Cardiac fibroblast (primary cell): ENCODE data around the gene MMP24.

Source experiments
- DNase-seq, 2 donors: peaks; one replicate each; pipeline versions ENCODE4 v3.0.0 to v3.0.0-alpha.2; 2010; ENCODE audit warnings: low read depth in 2 of 2
- H3K4me3 ChIP-seq, 2 donors: replicated peaks in 1 of 2; 1 replicate in 1 of 2; 2 replicates in 1 of 2; pipeline ENCODE4 v1.5.1; 2011; ENCODE audit warnings: low read depth in 2 of 2, low read length in 2 of 2, mild to moderate bottlenecking in 2 of 2, moderate library complexity in 1 of 2
- CTCF ChIP-seq: IDR thresholded peaks from one replicate; pipeline ENCODE4 v1.5.1; 2011; ENCODE audit warnings: low read depth, mild to moderate bottlenecking, low read length, inconsistent platforms

MMP24 gene

GRCh38 chr20:35319871-35320197 is 93.3 kb downstream of the MMP24 start:
- DNase-seq: peak in 1 of 2 donors; percentile 73
- no peak for TF ChIP-seq CTCF
- no peak overlapping the region for H3K4me3 ChIP-seq

GRCh38 chr20:35320396-35321126 is 94.1 kb downstream of the MMP24 start:
- peak in 1 of 2 donors; percentile 84 for DNase-seq
- no peak overlapping the region for H3K4me3 ChIP-seq

GRCh38 chr20:35325401-35325800 is 98.9 kb downstream of the MMP24 start:
- DNase-seq: no peak

More at GRCh38 chr20:35320396-35321126, 94.1 kb downstream of the MMP24 start:
- TF ChIP-seq CTCF: no peak

GRCh38 chr20:35326021-35326739 is 99.7 kb downstream of the MMP24 start:
- no peak for DNase-seq
- TF ChIP-seq CTCF: no peak
- no peak overlapping the region for H3K4me3 ChIP-seq

More at GRCh38 chr20:35325401-35325800, 98.9 kb downstream of the MMP24 start:
- TF ChIP-seq CTCF: no peak
- H3K4me3 ChIP-seq: no peak overlapping the region
